Stimulated activated CD4-positive, alpha-beta T cell treated with anti-CD3 and anti-CD28 coated beads, Interleukin-4, amount 100 ng/mL, for 1 hour (primary cell): ENCODE results near the gene TRABD2A.
"Not testable (repeated sequence)": the region's sequence is repeated elsewhere in the genome, so short reads cannot be mapped to it uniquely, and the experiment has no call there.

Source experiments
- DNase-seq: peaks from one replicate; pipeline ENCODE4 v3.0.0-alpha.2; 2020

TRABD2A gene

GRCh38 chr2:84880645-84881521, at the start of gene TRABD2A:
Gene TRABD2A (minus strand): TSS chr2:84881084. CDS start chr2:84881039, 45 bp downstream.
- peak; percentile 60 for DNase-seq

GRCh38 chr2:84927275-84927627, 46.4 kb upstream of the TRABD2A start:
- no peak for DNase-seq

GRCh38 chr2:84925724-84926376, 45.0 kb upstream of the TRABD2A start:
- DNase-seq = peak; percentile 99

- DNase-seq = no peak
These were observed 44.4 kb upstream of the TRABD2A start for GRCh38 chr2:84925336-84925723.

GRCh38 chr2:84924173-84925106, 43.6 kb upstream of the TRABD2A start:
- no peak for DNase-seq

GRCh38 chr2:84923009-84923408, 42.1 kb upstream of the TRABD2A start:
- DNase-seq = no peak

- DNase-seq = peak; percentile 49
These were observed 39.1 kb upstream of the TRABD2A start for GRCh38 chr2:84919885-84920580.

- DNase-seq = no peak
These were observed 37.5 kb upstream of the TRABD2A start for GRCh38 chr2:84918430-84918829.

- not testable (repeated sequence) for DNase-seq
These were observed 36.9 kb upstream of the TRABD2A start for GRCh38 chr2:84917821-84918220.

GRCh38 chr2:84915675-84916074, 34.8 kb upstream of the TRABD2A start:
- DNase-seq = not testable (repeated sequence)

- no peak for DNase-seq
These were observed 33.5 kb upstream of the TRABD2A start for GRCh38 chr2:84914334-84914733.

- DNase-seq = no peak
These were observed 32.1 kb upstream of the TRABD2A start for GRCh38 chr2:84912984-84913383.

- DNase-seq = no peak
These were observed 30.3 kb upstream of the TRABD2A start for GRCh38 chr2:84911135-84911678.

GRCh38 chr2:84908948-84909713, 28.2 kb upstream of the TRABD2A start:
- DNase-seq = no peak

- DNase-seq = peak; percentile 23
These were observed 26.2 kb upstream of the TRABD2A start for GRCh38 chr2:84906900-84907714.

- peak; percentile 67 for DNase-seq
These were observed 25.4 kb upstream of the TRABD2A start for GRCh38 chr2:84906108-84906899.

GRCh38 chr2:84905181-84906107, 24.6 kb upstream of the TRABD2A start, which contains the start of gene TMSB10:
Gene TMSB10 (plus strand): TSS chr2:84905656.
- DNase-seq = peak; percentile 88

- DNase-seq = no peak
These were observed 23.9 kb upstream of the TRABD2A start for GRCh38 chr2:84904717-84905174.
